HG03280 (cell line): ENCODE measurements around the gene MTTP.

Source experiments
- ATAC-seq: cut with Tn5 transposase; IDR thresholded peaks from one replicate; pipeline ENCODE4 v1.9.1; 2021; ENCODE audit warnings: mild to moderate bottlenecking, moderate library complexity; ENCODE audit not compliant: unreplicated experiment

The MTTP gene

DNA sequence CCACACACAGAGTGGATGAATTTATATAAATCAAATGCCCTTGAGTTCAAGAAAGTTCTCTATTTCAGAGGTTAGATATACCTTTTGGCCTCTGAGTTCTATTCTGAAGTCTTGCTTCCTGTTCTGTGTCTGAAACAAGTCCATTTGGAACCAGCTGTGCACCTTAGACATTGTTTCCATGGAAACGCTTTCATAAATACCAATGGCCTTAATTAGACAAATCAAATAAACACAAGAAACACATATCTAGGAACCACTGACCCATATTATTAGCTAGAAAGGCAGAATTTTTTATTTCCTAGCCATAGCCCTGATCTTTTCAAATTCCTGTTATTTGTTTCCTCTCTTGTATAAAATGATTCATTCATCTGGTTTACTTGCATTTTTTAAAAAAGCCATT lies 91.4 kb downstream of the MTTP start:
- no peak for ATAC-seq

GRCh38 chr4:99668472-99668871 lies 93.8 kb downstream of the MTTP start:
- ATAC-seq, result no peak

DNA sequence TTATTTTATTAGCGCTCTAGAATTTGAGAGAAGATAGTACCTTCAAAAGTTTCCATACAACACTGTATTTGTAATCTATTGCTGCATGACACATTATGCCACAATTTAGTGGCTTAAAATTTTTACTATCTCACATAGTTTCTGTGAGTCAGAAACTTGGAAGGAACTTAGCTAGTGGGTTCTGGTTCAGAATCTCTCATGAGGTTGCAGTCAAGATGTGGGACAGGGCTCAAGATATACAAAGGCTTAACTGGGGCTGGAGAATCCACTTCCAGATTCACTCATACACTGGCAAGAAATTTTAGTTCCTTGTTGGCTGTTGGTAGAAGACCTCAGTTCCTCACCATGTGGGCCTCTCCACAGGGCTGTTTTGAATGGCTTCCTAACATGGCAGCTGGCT lies 94.5 kb downstream of the MTTP start:
- ATAC-seq, result no peak

DNA sequence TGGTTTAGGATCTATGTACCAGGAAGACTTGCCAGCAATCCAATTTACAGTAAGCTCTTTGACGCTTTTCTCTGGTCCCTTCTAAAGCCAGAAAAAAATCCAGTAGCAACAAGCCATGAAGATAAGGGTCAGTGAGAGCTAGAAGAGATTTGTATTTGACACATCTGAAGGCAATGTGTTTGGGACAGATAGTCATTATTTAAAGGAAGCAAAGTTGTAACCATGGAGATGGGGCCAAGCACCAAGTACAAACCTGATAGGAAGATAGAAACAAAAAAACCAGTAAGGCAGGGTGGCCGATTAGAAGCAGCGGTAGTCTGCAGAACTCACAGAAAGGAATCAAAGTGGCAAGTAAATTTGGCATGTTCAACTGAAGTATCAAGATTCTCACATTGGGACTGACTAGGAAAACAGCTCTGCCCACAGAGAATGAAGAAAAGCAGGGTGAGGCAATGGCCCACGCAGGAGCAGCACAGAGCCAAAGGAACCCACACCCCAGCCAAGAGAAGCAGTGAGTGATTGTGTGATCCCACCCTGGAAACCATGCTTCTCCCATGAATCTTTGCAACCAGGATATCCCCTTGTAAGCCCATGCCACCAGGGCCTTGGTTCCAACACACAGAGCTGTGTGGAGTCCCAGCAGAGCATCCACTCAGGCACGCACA lies 95.9 kb downstream of the MTTP start:
- ATAC-seq, result no peak
